GM19099 (cell line): ENCODE results near the gene NUDT10.

Experiments
- POLR2A ChIP-seq: IDR thresholded peaks from 3 replicates; pipeline ENCODE4 v1.6.1; 2011; ENCODE audit warnings: low read depth; ENCODE audit not compliant: insufficient read length; ENCODE audit errors: extremely low read depth

Gene NUDT10

GRCh38 chrX:51332188-51332942 is at the start of gene NUDT10:
Gene NUDT10, plus strand, starts transcription at chrX:51332822. Its CDS starts 144 bp downstream, at chrX:51332966.
- no peak for TF ChIP-seq POLR2A

DNA sequence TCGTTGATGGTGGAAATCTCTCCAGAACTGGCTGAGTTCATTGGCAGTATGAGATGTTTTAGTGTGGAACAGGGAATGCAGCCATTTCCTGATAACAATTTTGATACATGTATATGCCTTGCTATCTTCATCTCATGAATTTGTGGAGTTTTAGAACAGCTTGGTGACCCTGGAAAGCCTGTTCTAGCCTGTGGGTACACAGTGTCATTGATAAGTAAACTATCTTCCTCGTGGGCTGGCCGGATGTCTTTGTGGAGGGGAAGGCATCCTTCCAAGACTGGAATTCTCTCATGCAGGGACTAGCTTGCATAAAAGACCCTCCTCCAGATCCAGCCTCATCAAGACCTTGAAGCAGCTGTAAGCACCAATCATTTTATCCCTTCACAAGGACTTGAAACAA is 40.2 kb upstream of the NUDT10 start:
- TF ChIP-seq POLR2A: no peak

GRCh38 chrX:51296138-51296537 is 36.5 kb upstream of the NUDT10 start:
- no peak for TF ChIP-seq POLR2A

- no peak for TF ChIP-seq POLR2A
Measured at GRCh38 chrX:51316271-51316670, 16.4 kb upstream of the NUDT10 start.

- TF ChIP-seq POLR2A: no peak
Measured at GRCh38 chrX:51334276-51334675, 1.7 kb downstream of the NUDT10 start.

DNA sequence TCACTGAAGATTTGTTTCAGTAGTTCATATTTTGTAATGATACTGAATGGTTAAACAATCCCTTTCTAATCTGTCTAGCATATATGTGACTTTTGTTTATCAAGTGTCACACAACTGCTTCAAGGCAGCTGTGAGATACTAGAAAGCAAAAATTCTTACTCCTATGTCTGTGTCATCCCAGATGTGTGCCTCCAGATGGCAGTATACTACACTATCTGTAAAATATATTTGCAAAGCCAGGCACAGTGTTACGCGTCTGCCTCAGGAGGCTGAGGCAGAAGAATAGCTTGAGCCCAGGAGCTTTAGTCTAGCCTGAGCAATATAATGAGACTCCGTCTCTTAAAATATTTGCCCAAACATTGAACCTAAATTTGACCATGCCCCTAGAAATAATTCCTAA is 4.0 kb downstream of the NUDT10 start:
- no peak for TF ChIP-seq POLR2A

DNA sequence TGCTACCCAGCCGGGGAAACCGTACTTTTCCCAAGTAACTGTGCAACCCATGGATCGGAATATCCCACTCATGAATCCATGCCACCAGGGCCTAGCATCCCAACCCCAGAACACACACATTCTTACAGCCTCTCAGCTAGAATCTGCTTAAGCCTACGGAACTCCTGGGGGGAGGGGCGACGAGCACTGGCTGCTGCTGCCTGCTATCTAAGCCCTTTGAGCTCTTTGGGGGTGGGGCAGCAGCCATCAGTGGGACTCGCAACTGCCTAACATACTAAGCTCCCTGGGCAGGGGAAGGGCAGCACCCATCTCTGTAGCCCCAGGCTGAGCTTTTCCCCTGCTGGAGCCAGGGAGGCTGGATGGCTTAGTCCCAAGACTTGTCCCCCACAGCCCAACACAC is 28.6 kb downstream of the NUDT10 start:
- no peak for TF ChIP-seq POLR2A

- no peak for TF ChIP-seq POLR2A
Measured at GRCh38 chrX:51376672-51377071, 44.0 kb downstream of the NUDT10 start.
